GM20431 (cell line): ENCODE data around the gene MKRN1.
"Not testable (repeated sequence)": the region's sequence is repeated elsewhere in the genome, so short reads cannot be mapped to it uniquely, and the experiment has no call there.

Experiments used
- in situ Hi-C: fragments of 300-500 bp; cut with MseI, MboI; formaldehyde crosslinking; loops from one replicate; pipeline ENCODE4 v1.15.0; 2020; ENCODE audit warnings: low sequenced_read_pairs; ENCODE audit not compliant: unreplicated experiment

Gene MKRN1, protein sequence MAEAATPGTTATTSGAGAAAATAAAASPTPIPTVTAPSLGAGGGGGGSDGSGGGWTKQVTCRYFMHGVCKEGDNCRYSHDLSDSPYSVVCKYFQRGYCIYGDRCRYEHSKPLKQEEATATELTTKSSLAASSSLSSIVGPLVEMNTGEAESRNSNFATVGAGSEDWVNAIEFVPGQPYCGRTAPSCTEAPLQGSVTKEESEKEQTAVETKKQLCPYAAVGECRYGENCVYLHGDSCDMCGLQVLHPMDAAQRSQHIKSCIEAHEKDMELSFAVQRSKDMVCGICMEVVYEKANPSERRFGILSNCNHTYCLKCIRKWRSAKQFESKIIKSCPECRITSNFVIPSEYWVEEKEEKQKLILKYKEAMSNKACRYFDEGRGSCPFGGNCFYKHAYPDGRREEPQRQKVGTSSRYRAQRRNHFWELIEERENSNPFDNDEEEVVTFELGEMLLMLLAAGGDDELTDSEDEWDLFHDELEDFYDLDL

GRCh38 chr7:140479062-140479738, at the start of gene MKRN1:
Gene MKRN1, minus strand, starts transcription at chr7:140479505. Its CDS starts 161 bp downstream, at chr7:140479344.
- in situ Hi-C loops, result no loop called here

DNA sequence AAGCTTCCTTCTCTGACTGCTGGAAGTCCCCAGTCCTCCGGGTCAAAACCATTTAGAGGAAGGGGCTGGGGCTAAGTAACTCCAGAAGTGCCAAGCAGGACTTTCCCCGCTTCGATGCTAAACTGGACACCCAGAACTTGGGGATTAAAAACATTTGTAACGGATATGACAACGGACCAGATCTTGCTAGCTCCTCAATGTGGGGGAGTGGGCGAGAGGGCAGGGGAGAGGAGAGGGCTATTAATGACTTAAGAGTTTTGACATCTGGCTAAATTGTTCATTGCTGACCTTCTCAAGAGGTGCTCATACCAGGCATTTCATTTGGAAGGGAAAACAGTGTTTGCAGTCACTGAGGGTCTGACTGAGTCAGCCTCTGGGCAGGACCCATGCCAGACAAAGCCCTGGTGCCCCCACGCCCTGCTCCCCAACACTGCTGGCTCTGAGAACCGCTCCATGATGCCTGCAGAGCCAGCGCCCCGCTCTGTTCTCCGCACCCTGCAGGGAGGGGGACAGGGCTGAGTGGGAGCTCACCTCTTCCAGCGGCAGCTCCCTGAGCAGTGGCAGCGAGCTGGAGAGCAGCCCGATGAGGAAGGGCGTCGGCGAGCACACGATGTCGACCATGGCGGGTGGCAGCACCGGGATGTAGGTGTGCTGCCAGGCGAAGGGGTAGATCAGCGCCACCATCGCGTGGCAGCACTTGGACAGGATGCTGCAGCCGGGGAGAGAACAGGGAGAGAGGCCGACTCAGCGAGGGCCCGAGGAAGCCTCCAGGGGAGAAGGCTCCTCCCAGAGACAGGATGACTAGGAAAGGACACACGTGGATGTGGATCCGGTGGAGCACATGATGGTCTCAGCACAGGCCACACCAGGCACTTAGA, 47.7 kb upstream of the MKRN1 start:
- in situ Hi-C loops, result no loop called here

GRCh38 chr7:140526214-140526613, 46.9 kb upstream of the MKRN1 start:
- in situ Hi-C loops, result no loop called here

DNA sequence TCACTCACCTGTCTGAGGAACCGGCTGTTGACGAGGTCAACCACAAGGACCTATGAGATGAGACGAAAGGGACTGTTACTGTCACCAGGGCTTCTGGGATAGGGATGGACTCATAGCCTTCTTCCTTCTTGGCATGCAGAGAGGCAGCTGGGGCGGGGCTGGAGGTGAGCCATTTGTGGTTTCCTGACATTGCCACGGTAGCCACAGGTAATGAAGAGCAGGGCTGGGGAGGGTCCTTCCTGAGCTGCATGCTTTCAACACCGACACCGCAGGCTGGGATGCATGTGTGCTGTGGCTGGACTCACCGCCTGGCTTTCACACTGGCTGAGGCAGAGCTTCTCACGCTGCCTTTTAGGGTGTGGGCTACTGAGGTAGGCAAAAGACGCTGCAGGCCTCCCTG, 46.4 kb upstream of the MKRN1 start:
- in situ Hi-C loops, result no loop called here

GRCh38 chr7:140521421-140521820, 42.1 kb upstream of the MKRN1 start:
- in situ Hi-C loops, result loop anchor here (25.0 kb wide), 1 partner anchor 491 kb away; the partner anchor contains the start of gene MRPS33

GRCh38 chr7:140519007-140519399, 39.7 kb upstream of the MKRN1 start:
- in situ Hi-C loops, result loop anchor here (10.0 to 25.0 kb wide), 2 partner anchors 136 to 493 kb away; partner anchors contain the start of gene MRPS33

DNA sequence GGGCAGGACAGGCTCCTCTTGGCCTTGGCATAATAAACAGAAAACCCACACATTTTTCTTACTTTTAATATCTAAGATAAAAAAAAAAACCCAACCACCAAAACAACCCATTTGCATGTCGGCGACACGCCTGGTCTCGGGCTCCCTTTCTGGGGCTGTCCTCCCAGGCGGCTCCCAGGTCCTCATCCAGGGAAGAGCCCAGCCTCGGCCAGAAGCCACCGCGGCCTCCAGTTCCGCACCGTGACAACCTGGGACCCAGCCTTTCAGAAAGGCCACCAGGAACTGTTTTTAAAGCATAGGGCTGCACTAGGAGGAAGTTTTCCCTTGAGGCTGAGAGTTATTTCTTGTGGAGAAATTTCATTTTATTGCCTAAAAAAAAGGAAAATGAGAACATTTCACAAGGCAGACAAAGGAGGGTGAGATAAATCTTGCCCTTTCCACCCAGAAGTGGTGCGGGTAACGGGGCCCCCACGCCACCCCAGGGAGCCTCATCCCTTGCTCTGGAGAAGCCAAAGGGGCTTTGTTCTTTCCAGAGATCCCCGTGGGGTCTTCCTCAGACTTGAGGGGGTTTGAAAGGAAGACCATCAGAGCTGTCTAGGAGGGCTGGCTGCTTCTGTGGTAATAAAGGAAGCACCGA, 39.2 kb upstream of the MKRN1 start:
- in situ Hi-C loops, result loop anchor here (10.0 to 25.0 kb wide), 2 partner anchors 136 to 494 kb away; partner anchors contain the start of gene MRPS33

- in situ Hi-C loops, result loop anchor here (10.0 to 25.0 kb wide), 2 partner anchors 137 to 495 kb away; partner anchors contain the start of gene MRPS33
Observed at GRCh38 chr7:140517546-140518369, 38.5 kb upstream of the MKRN1 start.

GRCh38 chr7:140512317-140513000, 33.2 kb upstream of the MKRN1 start:
- in situ Hi-C loops, result loop anchor here (10.0 to 25.0 kb wide), 2 partner anchors 142 to 500 kb away; partner anchors contain the start of gene MRPS33

DNA sequence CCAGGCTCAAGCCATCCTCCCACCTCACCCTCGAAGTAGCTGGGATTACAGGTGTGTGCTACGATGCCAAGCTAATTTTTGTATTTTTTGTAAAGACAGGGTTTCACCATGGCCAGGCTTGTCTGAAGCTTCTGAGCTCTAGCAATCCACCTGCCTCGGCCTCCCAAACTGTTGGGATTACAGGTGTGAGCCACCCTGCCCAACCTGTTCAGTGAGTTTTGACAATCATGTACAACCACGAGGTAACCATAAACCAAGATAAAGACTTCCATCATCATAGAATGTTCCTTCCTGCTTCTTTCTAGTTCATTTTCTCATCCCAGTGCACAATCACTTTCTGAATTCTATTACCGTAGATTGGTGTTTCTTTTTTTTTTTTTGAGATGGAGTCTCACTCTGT, 30.5 kb upstream of the MKRN1 start:
- in situ Hi-C loops, result loop anchor here (10.0 to 25.0 kb wide), 2 partner anchors 145 to 503 kb away; partner anchors contain the start of gene MRPS33

GRCh38 chr7:140507556-140507955, 28.3 kb upstream of the MKRN1 start:
- in situ Hi-C loops, result loop anchor here (25.0 kb wide), 1 partner anchor 505 kb away; the partner anchor contains the start of gene MRPS33

- in situ Hi-C loops, result loop anchor here (25.0 kb wide), 1 partner anchor 505 kb away; the partner anchor contains the start of gene MRPS33
Observed at GRCh38 chr7:140506788-140507464, 27.6 kb upstream of the MKRN1 start.

GRCh38 chr7:140501966-140502365, 22.7 kb upstream of the MKRN1 start:
- in situ Hi-C loops, result loop anchor here (25.0 kb wide), 1 partner anchor 510 kb away; the partner anchor contains the start of gene MRPS33

- in situ Hi-C loops, result not testable (repeated sequence)
Observed at GRCh38 chr7:140497807-140498206, 18.5 kb upstream of the MKRN1 start.

GRCh38 chr7:140497241-140497769, 18.0 kb upstream of the MKRN1 start:
- in situ Hi-C loops, result no loop called here

GRCh38 chr7:140495514-140496097, 16.3 kb upstream of the MKRN1 start:
- in situ Hi-C loops, result no loop called here

DNA sequence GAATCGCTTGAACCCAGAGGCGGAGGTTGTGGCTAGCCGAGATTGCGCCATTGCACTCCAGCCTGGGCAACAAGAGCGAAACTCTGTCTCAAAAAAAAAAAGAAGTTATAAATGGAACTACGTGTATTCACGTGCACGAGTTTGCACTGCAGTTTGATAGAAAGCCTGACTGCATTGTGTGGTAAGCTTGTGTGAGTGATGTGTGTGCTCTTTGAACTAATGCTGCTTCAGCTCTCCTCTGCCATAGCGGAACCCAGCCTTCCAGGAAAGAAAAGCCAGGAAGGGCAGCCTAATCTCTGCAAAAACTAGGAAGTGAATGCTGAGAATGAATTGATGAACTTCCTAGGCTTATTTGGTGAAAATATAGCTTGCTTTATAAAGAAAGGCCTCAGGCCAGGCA, 15.6 kb upstream of the MKRN1 start:
- in situ Hi-C loops, result no loop called here
